Measurements from ENCODE around the gene HECA. TPM values are rescaled to one million over a fixed set of nuclear protein-coding genes. Genes with fewer than 3 reads are reported as not detected.

Gene HECA
- total and polyA plus RNA-seq, 2 of the 8 experiments (the other 6 are each of a cell fraction or from before 2014, with no cell fraction given) = 2.4 to 9.2 TPM

GRCh38 chr6:139099984-139100383, 34.9 kb upstream of the HECA start:
- WGBS, 2 experiments (ENCODE audit: extremely low coverage in 1 of 2, insufficient coverage in 1 of 2, insufficient read length in 1 of 2, insufficient replicate concordance in 2 of 2, low coverage in 1 of 2, low lambda C conversion rate in 2 of 2, missing lambda C conversion rate in 1 of 2) = 81% methylated on average over 2 of the region's 2 CpGs; no CpG with 5 or more reads in 1 of the 2 experiments
- no peak overlapping the region for H2BK5ac ChIP-seq (ENCODE audit: low read depth, low read length)
- no peaks in the 10 kb centered on the region for H3K79me1 ChIP-seq (ENCODE audit: low read depth, low read length)
- no peaks in the 10 kb centered on the region for H3K4me1 ChIP-seq (replicated peaks in 1 of 4; ENCODE audit: control insufficient read depth in 3 of 4, insufficient read depth in 4 of 4, low read length in 3 of 4)
- ChIA-PET POLR2A (ENCODE audit: partially characterized antibody) (no interaction called here), CTCF (ENCODE audit: partially characterized antibody) (no interaction called here)
- no peak overlapping the region for H4K8ac ChIP-seq (ENCODE audit: extremely low read depth, insufficient read depth, low read length)
- no peaks in the 10 kb centered on the region for H3K9me3 ChIP-seq (ENCODE audit: insufficient read depth in 2 of 2, low read depth in 1 of 2, low read length in 1 of 2)
- H3K79me2 ChIP-seq (ENCODE audit: control insufficient read depth in 1 of 2, insufficient read depth in 2 of 2, low read length in 2 of 2) = no peaks in the 10 kb centered on the region
- H3K27ac ChIP-seq (ENCODE audit: low read depth, low read length) = no peak overlapping the region
- H3K23me2 ChIP-seq (ENCODE audit: low read depth, low read length) = no peaks in the 10 kb centered on the region
- H3K56ac ChIP-seq (replicated peaks; ENCODE audit: insufficient read length, low read depth, low read length) = no peak overlapping the region
- H2BK20ac ChIP-seq (ENCODE audit: low read length) = no peak overlapping the region
- H2AFZ ChIP-seq (ENCODE audit: low read length) = no peak overlapping the region
- no peak overlapping the region for H4K91ac ChIP-seq (replicated peaks; ENCODE audit: insufficient read length, low read length)
- H3K36me3 ChIP-seq (ENCODE audit: control insufficient read depth in 2 of 4, insufficient read depth in 4 of 4, low read length in 3 of 4) = no peaks in the 10 kb centered on the region
- H3K4ac ChIP-seq (replicated peaks; ENCODE audit: insufficient read length, low read depth, low read length) = no peak overlapping the region
- H2AK5ac ChIP-seq (ENCODE audit: low read depth, low read length) = no peak overlapping the region
- DNase-seq (ENCODE audit: low read depth in 1 of 2, low spot score in 2 of 2) = no peak
- H3K27me3 ChIP-seq (replicated peaks in 1 of 4; ENCODE audit: control insufficient read depth in 3 of 4, extremely low read depth in 1 of 4, insufficient read depth in 3 of 4, low read length in 3 of 4) = no peaks in the 10 kb centered on the region
- no peak overlapping the region for H3K9ac ChIP-seq (replicated peaks in 1 of 4; ENCODE audit: extremely low read depth in 1 of 4, low read depth in 3 of 4, low read length in 3 of 4)
- no peak overlapping the region for H3K4me2 ChIP-seq (ENCODE audit: insufficient read depth in 1 of 2, low read depth in 2 of 2, low read length in 2 of 2)
- H3K4me3 ChIP-seq (ENCODE audit: extremely low read depth in 1 of 4, insufficient read depth in 2 of 4, low read depth in 3 of 4, low read length in 4 of 4) = no peak overlapping the region
- no peak overlapping the region for H2BK12ac ChIP-seq (ENCODE audit: low read depth, low read length)
- H3K23ac ChIP-seq (ENCODE audit: insufficient read length) = no peak overlapping the region
- H4K20me1 ChIP-seq (replicated peaks in 1 of 2; ENCODE audit: control insufficient read depth in 1 of 2, insufficient read depth in 2 of 2, low read length in 2 of 2) = no peaks in the 10 kb centered on the region
- no peak overlapping the region for H3K18ac ChIP-seq (ENCODE audit: extremely low read depth, low read length)
- FAIRE-seq = no peak
- H3K14ac ChIP-seq (ENCODE audit: insufficient read length) = no peak overlapping the region
- no peak overlapping the region for H2BK120ac ChIP-seq (replicated peaks; ENCODE audit: low read depth, low read length)
- H2BK15ac ChIP-seq (ENCODE audit: low read length) = no peak overlapping the region
- H4K5ac ChIP-seq (ENCODE audit: insufficient read length, low read depth, low read length) = no peak overlapping the region
- TF ChIP-seq, protein P1, sequence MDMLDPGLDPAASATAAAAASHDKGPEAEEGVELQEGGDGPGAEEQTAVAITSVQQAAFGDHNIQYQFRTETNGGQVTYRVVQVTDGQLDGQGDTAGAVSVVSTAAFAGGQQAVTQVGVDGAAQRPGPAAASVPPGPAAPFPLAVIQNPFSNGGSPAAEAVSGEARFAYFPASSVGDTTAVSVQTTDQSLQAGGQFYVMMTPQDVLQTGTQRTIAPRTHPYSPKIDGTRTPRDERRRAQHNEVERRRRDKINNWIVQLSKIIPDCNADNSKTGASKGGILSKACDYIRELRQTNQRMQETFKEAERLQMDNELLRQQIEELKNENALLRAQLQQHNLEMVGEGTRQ (IDR thresholded peaks at IDR 0.05; ENCODE audit: low read length) = no peak
- TF ChIP-seq CEBPB (IDR thresholded peaks at IDR 0.05; ENCODE audit: low read depth, low read length) (no peak), HDAC6 (IDR thresholded peaks at IDR 0.05; ENCODE audit: low read depth, low read length) (no peak), SIRT6 (IDR thresholded peaks at IDR 0.05; ENCODE audit: low read length) (no peak), RFX5 (IDR thresholded peaks at IDR 0.05; ENCODE audit: borderline replicate concordance, low read depth, low read length) (no peak), EP300 (IDR thresholded peaks at IDR 0.05; ENCODE audit: borderline replicate concordance in 1 of 2, low read depth in 2 of 2, low read length in 2 of 2) (no peak), TAF1 (IDR thresholded peaks at IDR 0.05; ENCODE audit: low read depth, low read length) (no peak), EZH2 (IDR thresholded peaks at IDR 0.05; ENCODE audit: low read depth, low read length, severe bottlenecking) (no peak), NRF1 (IDR thresholded peaks at IDR 0.05; ENCODE audit: low read depth, low read length) (no peak), YY1 (IDR thresholded peaks at IDR 0.05; ENCODE audit: low read depth, low read length) (no peak), POLR2A (IDR thresholded peaks at IDR 0.05; ENCODE audit: control extremely low read depth in 1 of 2, low read depth in 2 of 2, low read length in 2 of 2) (no peak), CBX8 (IDR thresholded peaks at IDR 0.05; ENCODE audit: borderline replicate concordance, low read depth, low read length) (no peak), RNF2 (IDR thresholded peaks at IDR 0.05; ENCODE audit: borderline replicate concordance, low read depth, low read length, missing control alignments, poor library complexity, severe bottlenecking) (no peak)
- TF ChIP-seq, protein P2, sequence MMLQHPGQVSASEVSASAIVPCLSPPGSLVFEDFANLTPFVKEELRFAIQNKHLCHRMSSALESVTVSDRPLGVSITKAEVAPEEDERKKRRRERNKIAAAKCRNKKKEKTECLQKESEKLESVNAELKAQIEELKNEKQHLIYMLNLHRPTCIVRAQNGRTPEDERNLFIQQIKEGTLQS (IDR thresholded peaks at IDR 0.05; ENCODE audit: insufficient read depth, low read depth, low read length) = no peak
